GM19238 (cell line): Measurements from ENCODE around the gene MRM2.
"Not testable (repeated sequence)": the region's sequence is repeated elsewhere in the genome, so short reads cannot be mapped to it uniquely, and the experiment has no call there.

ENCODE experiments used
- DNase-seq: peaks from one replicate; pipeline ENCODE4 v3.0.0; 2011; ENCODE audit warnings: low spot score; ENCODE audit not compliant: insufficient read length

The MRM2 gene

GRCh38 chr7:2241580-2242540 lies at the start of gene MRM2, which contains the start of gene NUDT1:
MRM2 (minus strand) TSS chr7:2242205; CDS start chr7:2242169, 36 bp downstream.
NUDT1 (plus strand) TSS chr7:2242226; CDS start chr7:2244575, 2,349 bp downstream.
- peak; percentile 85 for DNase-seq

- no peak for DNase-seq
Measured at GRCh38 chr7:2290877-2291276, 48.9 kb upstream of the MRM2 start.

GRCh38 chr7:2289621-2290020 lies 47.6 kb upstream of the MRM2 start:
- DNase-seq = no peak

- no peak for DNase-seq
Measured at GRCh38 chr7:2289111-2289586, 47.1 kb upstream of the MRM2 start.

GRCh38 chr7:2288503-2288902 lies 46.5 kb upstream of the MRM2 start:
- no peak for DNase-seq

- no peak for DNase-seq
Measured at GRCh38 chr7:2287745-2288144, 45.7 kb upstream of the MRM2 start.

GRCh38 chr7:2283074-2283473 lies 41.1 kb upstream of the MRM2 start:
- no peak for DNase-seq

GRCh38 chr7:2282185-2282751 lies 40.3 kb upstream of the MRM2 start:
- no peak for DNase-seq

GRCh38 chr7:2281541-2281940 lies 39.5 kb upstream of the MRM2 start:
- DNase-seq = no peak

- DNase-seq = no peak
Measured at GRCh38 chr7:2280424-2280823, 38.4 kb upstream of the MRM2 start.

GRCh38 chr7:2279896-2280295 lies 37.9 kb upstream of the MRM2 start:
- DNase-seq = no peak

GRCh38 chr7:2278026-2278425 lies 36.0 kb upstream of the MRM2 start:
- no peak for DNase-seq

- DNase-seq = no peak
Measured at GRCh38 chr7:2276107-2276506, 34.1 kb upstream of the MRM2 start.

GRCh38 chr7:2275101-2275500 lies 33.1 kb upstream of the MRM2 start:
- no peak for DNase-seq

- no peak for DNase-seq
Measured at GRCh38 chr7:2274666-2275065, 32.7 kb upstream of the MRM2 start.

- no peak for DNase-seq
Measured at GRCh38 chr7:2273866-2274265, 31.9 kb upstream of the MRM2 start.

GRCh38 chr7:2272031-2272430 lies 30.0 kb upstream of the MRM2 start:
- DNase-seq = no peak

GRCh38 chr7:2271273-2272026 lies 29.4 kb upstream of the MRM2 start:
- DNase-seq = no peak

- DNase-seq = no peak
Measured at GRCh38 chr7:2270495-2270894, 28.5 kb upstream of the MRM2 start.

- DNase-seq = no peak
Measured at GRCh38 chr7:2269991-2270460, 28.0 kb upstream of the MRM2 start.

GRCh38 chr7:2269089-2269990 lies 27.3 kb upstream of the MRM2 start:
- not testable (repeated sequence) for DNase-seq
